DOHH2 (cell line): ENCODE measurements around the gene IQCF5.

Source experiments
- EZH2phosphoT487 ChIP-seq: fragments of 200-600 bp; sonication (generic); IDR thresholded peaks from 2 replicates; pipeline ENCODE4 v1.6.1; 2017; ENCODE audit warnings: borderline replicate concordance, mild to moderate bottlenecking, antibody characterized with exemption, low read length, moderate library complexity, mixed read lengths
- TF ChIP-seq, protein P1 (sequence below): fragments of 200-600 bp; sonication (generic); IDR thresholded peaks from one replicate; pipeline ENCODE4 v1.5.1; 2014; ENCODE audit warnings: antibody characterized with exemption, mild to moderate bottlenecking, low read depth, low read length; ENCODE audit not compliant: poor library complexity, severe bottlenecking

DNA sequence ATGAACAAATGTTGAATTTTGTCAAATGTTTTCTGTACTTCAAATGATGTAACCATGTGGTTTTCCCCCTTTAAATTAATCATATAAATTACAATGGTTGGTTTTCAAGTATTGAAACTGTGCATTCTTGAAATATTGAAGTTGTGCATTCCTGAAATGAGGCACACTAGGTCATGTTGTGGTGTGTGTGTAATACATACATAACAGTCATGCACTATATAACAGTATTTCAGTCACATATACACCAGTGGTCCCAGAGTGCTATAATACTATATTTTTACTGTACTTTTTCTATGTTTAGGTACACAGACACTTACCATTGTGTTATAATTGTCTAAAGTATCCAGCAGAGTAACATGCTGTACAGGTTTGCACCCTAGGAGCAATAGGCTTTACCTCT lies 11.0 kb upstream of the IQCF5 start:
- TF ChIP-seq, protein P1, sequence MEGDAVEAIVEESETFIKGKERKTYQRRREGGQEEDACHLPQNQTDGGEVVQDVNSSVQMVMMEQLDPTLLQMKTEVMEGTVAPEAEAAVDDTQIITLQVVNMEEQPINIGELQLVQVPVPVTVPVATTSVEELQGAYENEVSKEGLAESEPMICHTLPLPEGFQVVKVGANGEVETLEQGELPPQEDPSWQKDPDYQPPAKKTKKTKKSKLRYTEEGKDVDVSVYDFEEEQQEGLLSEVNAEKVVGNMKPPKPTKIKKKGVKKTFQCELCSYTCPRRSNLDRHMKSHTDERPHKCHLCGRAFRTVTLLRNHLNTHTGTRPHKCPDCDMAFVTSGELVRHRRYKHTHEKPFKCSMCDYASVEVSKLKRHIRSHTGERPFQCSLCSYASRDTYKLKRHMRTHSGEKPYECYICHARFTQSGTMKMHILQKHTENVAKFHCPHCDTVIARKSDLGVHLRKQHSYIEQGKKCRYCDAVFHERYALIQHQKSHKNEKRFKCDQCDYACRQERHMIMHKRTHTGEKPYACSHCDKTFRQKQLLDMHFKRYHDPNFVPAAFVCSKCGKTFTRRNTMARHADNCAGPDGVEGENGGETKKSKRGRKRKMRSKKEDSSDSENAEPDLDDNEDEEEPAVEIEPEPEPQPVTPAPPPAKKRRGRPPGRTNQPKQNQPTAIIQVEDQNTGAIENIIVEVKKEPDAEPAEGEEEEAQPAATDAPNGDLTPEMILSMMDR = no peak
- TF ChIP-seq EZH2phosphoT487 = no peak
